AG08395 (cell line): Measurements from ENCODE around the gene PSG4.
"Not testable (repeated sequence)": the region's sequence is repeated elsewhere in the genome, so short reads cannot be mapped to it uniquely, and the experiment has no call there.

ENCODE experiments used
- DNase-seq: peaks from one replicate; pipeline ENCODE4 v3.0.0; 2012; ENCODE audit warnings: mixed read lengths, low spot score

Gene PSG4

GRCh38 chr19:43198686-43199419, 6.6 kb downstream of the PSG4 start:
- DNase-seq = not testable (repeated sequence)

GRCh38 chr19:43197666-43198397, 7.6 kb downstream of the PSG4 start:
- DNase-seq = not testable (repeated sequence)

- DNase-seq = not testable (repeated sequence)
Observed at GRCh38 chr19:43194397-43194796, 11.0 kb downstream of the PSG4 start.

- DNase-seq = not testable (repeated sequence)
Observed at GRCh38 chr19:43192381-43193155, 12.9 kb downstream of the PSG4 start.

- not testable (repeated sequence) for DNase-seq
Observed at GRCh38 chr19:43188092-43188491, 17.3 kb downstream of the PSG4 start.

GRCh38 chr19:43186311-43186935, 19.0 kb downstream of the PSG4 start, which contains the start of gene PSG5:
TSS of gene PSG5 (minus strand) at chr19:43186536. CDS start at chr19:43186405, 131 bp downstream.
- DNase-seq = not testable (repeated sequence)

- DNase-seq = peak; percentile 81
Observed at GRCh38 chr19:43181869-43182771, 23.3 kb downstream of the PSG4 start.

- not testable (repeated sequence) for DNase-seq
Observed at GRCh38 chr19:43179569-43180147, 25.8 kb downstream of the PSG4 start.

- not testable (repeated sequence) for DNase-seq
Observed at GRCh38 chr19:43178577-43178976, 26.9 kb downstream of the PSG4 start.

- DNase-seq = not testable (repeated sequence)
Observed at GRCh38 chr19:43165906-43166305, 39.5 kb downstream of the PSG4 start.

- DNase-seq = not testable (repeated sequence)
Observed at GRCh38 chr19:43163135-43163534, 42.3 kb downstream of the PSG4 start.

GRCh38 chr19:43162261-43162660, 43.2 kb downstream of the PSG4 start:
- DNase-seq = not testable (repeated sequence)

GRCh38 chr19:43152214-43152613, 53.2 kb downstream of the PSG4 start:
- no peak for DNase-seq

- DNase-seq = not testable (repeated sequence)
Observed at GRCh38 chr19:43149788-43150187, 55.6 kb downstream of the PSG4 start.

- peak; percentile 35 for DNase-seq
Observed at GRCh38 chr19:43148233-43148632, 57.2 kb downstream of the PSG4 start.
